ENCODE results near the gene AK8. TPM values are rescaled to one million over a fixed set of nuclear protein-coding genes. Genes with fewer than 3 reads are reported as not detected.
A peak's percentile ranks its signal among the peaks of the same experiment; 100 is the strongest.

Gene AK8
- total and polyA plus RNA-seq, 5 donors: 0.25 to 1.0 (median 0.33) TPM

- intact Hi-C loops (cut with DNase I): no loop called here
- Histone ChIP-seq H3K9me3 (ENCODE audit: control insufficient read depth, low read length) (no peaks in the 10 kb centered on the region), H3K27ac (ENCODE audit: low read length) (no peak overlapping the region), H3K4me1 (ENCODE audit: control insufficient read depth, insufficient read depth, low read length) (no peaks in the 10 kb centered on the region), H3K27me3 (ENCODE audit: control insufficient read depth, insufficient read depth) (no peaks in the 10 kb centered on the region), H3K4me3 (ENCODE audit: low read length) (no peak overlapping the region)
- 82% methylated on average over 3 of the region's 3 CpGs for WGBS
- ATAC-seq (no peak), DNase-seq (no peak)
Measured at GRCh38 chr9:132876849-132877248, 1.2 kb downstream of the AK8 start.

- DNase-seq: no peak
- H3K27me3 ChIP-seq (ENCODE audit: control insufficient read depth, insufficient read depth): no peaks in the 10 kb centered on the region
- no peak overlapping the region for H3K27ac ChIP-seq (ENCODE audit: low read length)
- no peak overlapping the region for H3K4me3 ChIP-seq (ENCODE audit: low read length)
- H3K4me1 ChIP-seq (ENCODE audit: control insufficient read depth, insufficient read depth, low read length): no peaks in the 10 kb centered on the region
- no peak for ATAC-seq
- intact Hi-C loops (cut with DNase I): no loop called here
- no peaks in the 10 kb centered on the region for H3K9me3 ChIP-seq (ENCODE audit: control insufficient read depth, low read length)
- 84% methylated on average over 5 of the region's 5 CpGs for WGBS
Measured at GRCh38 chr9:132875159-132875558, 2.9 kb downstream of the AK8 start.

- H3K27ac ChIP-seq (ENCODE audit: low read length): no peak overlapping the region
- H3K9me3 ChIP-seq (ENCODE audit: control insufficient read depth, low read length): no peaks in the 10 kb centered on the region
- 61% methylated on average over 7 of the region's 7 CpGs for WGBS
- H3K27me3 ChIP-seq (ENCODE audit: control insufficient read depth, insufficient read depth): no peaks in the 10 kb centered on the region
- intact Hi-C loops (cut with DNase I): no loop called here
- H3K4me3 ChIP-seq (ENCODE audit: low read length): no peak overlapping the region
- no peaks in the 10 kb centered on the region for H3K4me1 ChIP-seq (ENCODE audit: control insufficient read depth, insufficient read depth, low read length)
- ATAC-seq (no peak), DNase-seq (no peak)
Measured at GRCh38 chr9:132873403-132873802, 4.7 kb downstream of the AK8 start.

GRCh38 chr9:132869266-132869665, 8.8 kb downstream of the AK8 start:
- H3K4me1 ChIP-seq (ENCODE audit: control insufficient read depth, insufficient read depth, low read length): no peaks in the 10 kb centered on the region
- no peaks in the 10 kb centered on the region for H3K27me3 ChIP-seq (ENCODE audit: control insufficient read depth, insufficient read depth)
- no peak overlapping the region for H3K27ac ChIP-seq (ENCODE audit: low read length)
- no peak overlapping the region for H3K4me3 ChIP-seq (ENCODE audit: low read length)
- no peak for ATAC-seq
- H3K9me3 ChIP-seq (ENCODE audit: control insufficient read depth, low read length): no peaks in the 10 kb centered on the region
- DNase-seq: no peak
- 91% methylated on average over 9 of the region's 9 CpGs for WGBS
- intact Hi-C loops (cut with DNase I): no loop called here

- no peaks in the 10 kb centered on the region for H3K9me3 ChIP-seq (ENCODE audit: control insufficient read depth, low read length)
- no peaks in the 10 kb centered on the region for H3K4me1 ChIP-seq (ENCODE audit: control insufficient read depth, insufficient read depth, low read length)
- no peak overlapping the region for H3K4me3 ChIP-seq (ENCODE audit: low read length)
- H3K27ac ChIP-seq (ENCODE audit: low read length): no peak overlapping the region
- ATAC-seq: no peak
- 86% methylated on average over 8 of the region's 8 CpGs for WGBS
- no peak for DNase-seq
- H3K27me3 ChIP-seq (ENCODE audit: control insufficient read depth, insufficient read depth): no peaks in the 10 kb centered on the region
- intact Hi-C loops (cut with DNase I): no loop called here
Measured at GRCh38 chr9:132866898-132867297, 11.2 kb downstream of the AK8 start.

GRCh38 chr9:132864691-132865090, 13.4 kb downstream of the AK8 start:
- WGBS: 72% methylated on average over 8 of the region's 8 CpGs
- Histone ChIP-seq H3K4me1 (ENCODE audit: control insufficient read depth, insufficient read depth, low read length) (no peaks in the 10 kb centered on the region), H3K27ac (ENCODE audit: low read length) (no peak overlapping the region), H3K9me3 (ENCODE audit: control insufficient read depth, low read length) (no peaks in the 10 kb centered on the region), H3K4me3 (ENCODE audit: low read length) (no peak overlapping the region), H3K27me3 (ENCODE audit: control insufficient read depth, insufficient read depth) (no peaks in the 10 kb centered on the region)
- intact Hi-C loops (cut with DNase I): no loop called here
- DNase-seq: no peak
- no peak for ATAC-seq

- Histone ChIP-seq H3K27ac (ENCODE audit: low read length) (no peak overlapping the region), H3K4me3 (ENCODE audit: low read length) (no peak overlapping the region), H3K4me1 (ENCODE audit: control insufficient read depth, insufficient read depth, low read length) (no peaks in the 10 kb centered on the region), H3K9me3 (ENCODE audit: control insufficient read depth, low read length) (no peaks in the 10 kb centered on the region), H3K27me3 (ENCODE audit: control insufficient read depth, insufficient read depth) (no peaks in the 10 kb centered on the region)
- DNase-seq (no peak), ATAC-seq (no peak)
- WGBS: 86% methylated on average over 2 of the region's 2 CpGs
- intact Hi-C loops (cut with DNase I): no loop called here
Measured at GRCh38 chr9:132864277-132864676, 13.8 kb downstream of the AK8 start.

- Histone ChIP-seq H3K4me3 (ENCODE audit: low read length) (no peak overlapping the region), H3K27ac (ENCODE audit: low read length) (no peak overlapping the region), H3K4me1 (ENCODE audit: control insufficient read depth, insufficient read depth, low read length) (no peaks in the 10 kb centered on the region), H3K9me3 (ENCODE audit: control insufficient read depth, low read length) (no peaks in the 10 kb centered on the region), H3K27me3 (ENCODE audit: control insufficient read depth, insufficient read depth) (no peaks in the 10 kb centered on the region)
- intact Hi-C loops (cut with DNase I): no loop called here
- DNase-seq (no peak), ATAC-seq (no peak)
- 89% methylated on average over 12 of the region's 12 CpGs for WGBS
Measured at GRCh38 chr9:132863096-132863495, 15.0 kb downstream of the AK8 start.

GRCh38 chr9:132862533-132862932, 15.6 kb downstream of the AK8 start:
- no peak for DNase-seq
- no peaks in the 10 kb centered on the region for H3K4me1 ChIP-seq (ENCODE audit: control insufficient read depth, insufficient read depth, low read length)
- 76% methylated on average over 6 of the region's 6 CpGs for WGBS
- H3K4me3 ChIP-seq (ENCODE audit: low read length): no peak overlapping the region
- intact Hi-C loops (cut with DNase I): no loop called here
- no peak for ATAC-seq
- H3K27ac ChIP-seq (ENCODE audit: low read length): no peak overlapping the region
- no peaks in the 10 kb centered on the region for H3K9me3 ChIP-seq (ENCODE audit: control insufficient read depth, low read length)
- no peaks in the 10 kb centered on the region for H3K27me3 ChIP-seq (ENCODE audit: control insufficient read depth, insufficient read depth)

GRCh38 chr9:132861666-132862065, 16.4 kb downstream of the AK8 start:
- no peaks in the 10 kb centered on the region for H3K27me3 ChIP-seq (ENCODE audit: control insufficient read depth, insufficient read depth)

GRCh38 chr9:132858751-132859150, 19.3 kb downstream of the AK8 start:
- ATAC-seq: no peak
- H3K4me3 ChIP-seq (ENCODE audit: low read length): no peak overlapping the region

More at GRCh38 chr9:132861666-132862065, 16.4 kb downstream of the AK8 start:
- 88% methylated on average over 3 of the region's 3 CpGs for WGBS
- DNase-seq (no peak), ATAC-seq (no peak)
- H3K4me3 ChIP-seq (ENCODE audit: low read length): no peak overlapping the region
- H3K4me1 ChIP-seq (ENCODE audit: control insufficient read depth, insufficient read depth, low read length): no peaks in the 10 kb centered on the region
- no peak overlapping the region for H3K27ac ChIP-seq (ENCODE audit: low read length)
- no peaks in the 10 kb centered on the region for H3K9me3 ChIP-seq (ENCODE audit: control insufficient read depth, low read length)
- intact Hi-C loops (cut with DNase I): no loop called here

GRCh38 chr9:132857616-132858342, 20.3 kb downstream of the AK8 start:
- H3K9me3 ChIP-seq (ENCODE audit: control insufficient read depth, low read length): no peaks in the 10 kb centered on the region
- ATAC-seq (peak; percentile 36 to 50), DNase-seq (peak; percentile 58 to 81 (median 81))
- WGBS: 50% methylated on average over 24 of the region's 24 CpGs
- no peaks in the 10 kb centered on the region for H3K27me3 ChIP-seq (ENCODE audit: control insufficient read depth, insufficient read depth)
- no peak overlapping the region for H3K4me3 ChIP-seq (ENCODE audit: low read length)
- H3K27ac ChIP-seq (ENCODE audit: low read length): no peak overlapping the region
- H3K4me1 ChIP-seq (ENCODE audit: control insufficient read depth, insufficient read depth, low read length): no peaks in the 10 kb centered on the region
- intact Hi-C loops (cut with DNase I): no loop called here

More at GRCh38 chr9:132858751-132859150, 19.3 kb downstream of the AK8 start:
- Histone ChIP-seq H3K9me3 (ENCODE audit: control insufficient read depth, low read length) (no peaks in the 10 kb centered on the region), H3K4me1 (ENCODE audit: control insufficient read depth, insufficient read depth, low read length) (no peaks in the 10 kb centered on the region), H3K27ac (ENCODE audit: low read length) (no peak overlapping the region), H3K27me3 (ENCODE audit: control insufficient read depth, insufficient read depth) (no peaks in the 10 kb centered on the region)
- 40% methylated on average over 7 of the region's 7 CpGs for WGBS
- intact Hi-C loops (cut with DNase I): no loop called here
- DNase-seq: no peak

Data from right cardiac atrium (tissue), 5 donors.